IMR-90 (cell line): ENCODE measurements around the gene ARL9. TPM values are rescaled to one million over a fixed set of nuclear protein-coding genes. Genes with fewer than 3 reads are reported as not detected.

Experiments used
- ATAC-seq: fragments of 200-7000 bp; cut with Tn5 transposase; 2 replicates; pipeline ENCODE4 v1.9.1; 2020; ENCODE audit warnings: low read depth, mild to moderate bottlenecking, moderate library complexity
- BruUV-seq: library from RNA; stranded (reverse); fragments of 400-500 nt; replicated peaks from 2 replicates; lab custom pipeline; 2021; lab: Mats Ljungman, UMichigan
- CTCF ChIA-PET: fragments of 300-600 bp; formaldehyde crosslinking; extraction: SDS; loops from one replicate; lab custom pipeline; 2021; ENCODE audit warnings: antibody characterized with exemption; lab: Yijun Ruan, JAX
- POLR2A ChIA-PET: fragments of 300-600 bp; sonication (Branson Sonifier 250); formaldehyde crosslinking; loops from one replicate; lab custom pipeline; 2022; ENCODE audit warnings: antibody characterized with exemption; ENCODE audit not compliant: unreplicated experiment; lab: Charles Lee
- DNase-seq: peaks from one replicate; pipeline ENCODE4 v3.0.0; 2013
- H2AFZ ChIP-seq: replicated peaks from 2 replicates; pipeline ENCODE3; 2013; ENCODE audit warnings: low read length, mild to moderate bottlenecking; ENCODE audit not compliant: poor library complexity
- H2AK5ac ChIP-seq: 2 replicates; pipeline ENCODE4 v1.6.1; 2013; ENCODE audit warnings: low read depth, low read length, inconsistent platforms
- H2AK9ac ChIP-seq: replicated peaks from 2 replicates; pipeline ENCODE3; 2013; ENCODE audit warnings: mild to moderate bottlenecking, low read depth, low read length, moderate library complexity; ENCODE audit not compliant: poor library complexity
- H2BK120ac ChIP-seq: 2 replicates; pipeline ENCODE4 v1.6.1; 2013; ENCODE audit warnings: low read depth, low read length, inconsistent platforms
- H2BK15ac ChIP-seq: 3 replicates; pipeline ENCODE4 v1.6.1; 2013; ENCODE audit warnings: low read depth, low read length, inconsistent platforms
- H2BK20ac ChIP-seq: 2 replicates; pipeline ENCODE4 v1.6.1; 2013; ENCODE audit warnings: low read depth, mild to moderate bottlenecking, inconsistent platforms, low read length, moderate library complexity
- H2BK5ac ChIP-seq: 2 replicates; pipeline ENCODE4 v1.6.1; 2013; ENCODE audit warnings: mild to moderate bottlenecking, low read depth, low read length, inconsistent platforms; ENCODE audit not compliant: poor library complexity, severe bottlenecking
- H3K14ac ChIP-seq: replicated peaks from 2 replicates; pipeline ENCODE4 v1.6.1; 2013; ENCODE audit warnings: low read depth, low read length, inconsistent platforms
- H3K18ac ChIP-seq: 2 replicates; pipeline ENCODE4 v1.6.1; 2013; ENCODE audit warnings: low read depth, low read length, control low read depth
- H3K23ac ChIP-seq: 2 replicates; pipeline ENCODE4 v1.6.1; 2013; ENCODE audit warnings: low read depth, low read length, inconsistent platforms
- H3K27ac ChIP-seq: 2 replicates; pipeline ENCODE4 v1.5.1; 2013; ENCODE audit warnings: mild to moderate bottlenecking, control low read depth, low read length; ENCODE audit not compliant: insufficient read depth
- H3K27me3 ChIP-seq: 2 replicates; pipeline ENCODE4 v1.6.1; 2013; ENCODE audit warnings: low read length; ENCODE audit not compliant: control insufficient read depth, insufficient read depth
- H3K36me3 ChIP-seq: 2 replicates; pipeline ENCODE4 v1.6.1; 2013; ENCODE audit warnings: low read length, mixed read lengths; ENCODE audit not compliant: control insufficient read depth, insufficient read depth
- H3K4ac ChIP-seq: 2 replicates; pipeline ENCODE4 v1.6.1; 2013; ENCODE audit warnings: low read depth, low read length, inconsistent platforms
- H3K4me1 ChIP-seq: 2 replicates; pipeline ENCODE4 v1.6.1; 2013; ENCODE audit warnings: low read length, mixed read lengths; ENCODE audit not compliant: control insufficient read depth, insufficient read depth
- H3K4me2 ChIP-seq: 2 replicates; pipeline ENCODE4 v1.6.1; 2013; ENCODE audit warnings: low read depth, mild to moderate bottlenecking, control low read depth, low read length, moderate library complexity
- H3K4me3 ChIP-seq: 2 replicates; pipeline ENCODE4 v1.5.1; 2013; ENCODE audit warnings: low read depth, mild to moderate bottlenecking, control low read depth, low read length, moderate library complexity; ENCODE audit not compliant: insufficient read depth
- H3K56ac ChIP-seq: 2 replicates; pipeline ENCODE4 v1.6.1; 2013; ENCODE audit warnings: low read length, inconsistent platforms; ENCODE audit not compliant: insufficient read depth; ENCODE audit errors: extremely low read depth
- H3K79me1 ChIP-seq, 2 experiments: 2 replicates each; pipeline ENCODE4 v1.6.1; 2013; ENCODE audit warnings: low read length in 2 of 2, inconsistent platforms in 1 of 2, low read depth in 1 of 2
- H3K9ac ChIP-seq: 2 replicates; pipeline ENCODE4 v1.6.1; 2013; ENCODE audit warnings: low read depth, low read length, control low read depth
- H3K9me1 ChIP-seq: 2 replicates; pipeline ENCODE4 v1.6.1; 2013; ENCODE audit warnings: low read length, inconsistent platforms; ENCODE audit not compliant: insufficient read depth
- H3K9me3 ChIP-seq: 2 replicates; pipeline ENCODE4 v1.6.1; 2013; ENCODE audit warnings: low read length; ENCODE audit not compliant: control insufficient read depth, insufficient read depth
- H4K20me1 ChIP-seq: 2 replicates; pipeline ENCODE4 v1.6.1; 2013; ENCODE audit warnings: low read length, inconsistent platforms; ENCODE audit not compliant: insufficient read depth
- H4K5ac ChIP-seq: 2 replicates; pipeline ENCODE4 v1.6.1; 2013; ENCODE audit warnings: mild to moderate bottlenecking, low read depth, low read length, control low read depth
- H4K8ac ChIP-seq, 2 experiments: 2 replicates each; pipeline ENCODE4 v1.6.1; 2013; ENCODE audit warnings: low read depth in 2 of 2, low read length in 2 of 2, control low read depth in 1 of 2, inconsistent platforms in 1 of 2
- H4K91ac ChIP-seq: 2 replicates; pipeline ENCODE4 v1.6.1; 2013; ENCODE audit warnings: low read depth, low read length, inconsistent platforms; ENCODE audit not compliant: insufficient read depth
- CHD1 ChIP-seq: IDR thresholded peaks from 2 replicates; pipeline ENCODE4 v1.6.1; 2012; ENCODE audit warnings: low read depth, low read length, improper control_type of control experiment
- MAFK ChIP-seq: IDR thresholded peaks from 2 replicates; pipeline ENCODE4 v1.6.1; 2012; ENCODE audit warnings: low read depth, low read length, improper control_type of control experiment
- MAZ ChIP-seq: IDR thresholded peaks from 2 replicates; pipeline ENCODE4 v1.6.1; 2012; ENCODE audit warnings: low read depth, mild to moderate bottlenecking, low read length, improper control_type of control experiment, moderate library complexity, borderline replicate concordance
- WGBS, 2 experiments: methylation state at CpG; one replicate each; pipeline versions ENCODE4 v1.1.5 to v1.1.7; 2013; ENCODE audit warnings: missing lambda C conversion rate in 2 of 2; ENCODE audit not compliant: insufficient read length in 1 of 2; ENCODE audit errors: extremely low coverage in 2 of 2; 5-methylcytosine and 5-hydroxymethylcytosine counted together
- dilution Hi-C: fragments of 300-500 bp; cut with HindIII; formaldehyde crosslinking; loops from one replicate; pipeline ENCODE4 v1.14.3; 2018; ENCODE audit warnings: low sequenced_read_pairs; ENCODE audit not compliant: unreplicated experiment
- in situ Hi-C: fragments of 300-500 bp; cut with MboI; formaldehyde crosslinking; loops from 3 replicates; pipeline ENCODE4 v1.14.3; 2019; ENCODE audit warnings: low sequenced_read_pairs, inconsistent platforms, mixed read lengths
- intact Hi-C: fragments of 100-400 bp; cut with micrococcal nuclease; formaldehyde crosslinking; loops from 2 replicates; pipeline ENCODE4 v1.10.0; 2022
- polyA plus RNA-seq, 3 experiments: library from polyadenylated mRNA; depleted of rRNA; stranded (reverse); fragments of >200 nt; gene quantifications; 2 replicates each; pipeline ENCODE4 v1.2.3, GENCODE V29; 2012; ENCODE audit warnings: low replicate concordance in 1 of 3
- total RNA-seq: library from RNA; depleted of rRNA; stranded (reverse); fragments of >200 nt; gene quantifications from 2 replicates; pipeline ENCODE4 v1.2.3, GENCODE V29; 2012

Gene ARL9
- total and polyA plus RNA-seq, 2 of the 4 experiments (the other 2 are of a cell fraction): 0.18 to 0.51 TPM

- no peak overlapping the region for H2BK5ac ChIP-seq
- H3K27me3 ChIP-seq: peaks cover 2% of the 10 kb centered on the region; the same call in 1 of the 2 replicates
- H3K4me1 ChIP-seq: 0 out of 2 replicates have a peak, but pooled peaks cover 2% of the 10 kb centered on the region
- no peak overlapping the region for H3K56ac ChIP-seq
- H4K20me1 ChIP-seq: no peaks in the 10 kb centered on the region
- no peak overlapping the region for H3K4ac ChIP-seq
- no peak overlapping the region for H4K91ac ChIP-seq
- H3K9ac ChIP-seq: no peak overlapping the region
- H3K23ac ChIP-seq: no peak overlapping the region
- no peak overlapping the region for H3K14ac ChIP-seq
- H2BK120ac ChIP-seq: no peak overlapping the region
- BruUV-seq: no TSS peak
- no peaks in the 10 kb centered on the region for H3K36me3 ChIP-seq
- no peak for TF ChIP-seq CHD1
- no peak for TF ChIP-seq MAZ
- TF ChIP-seq MAFK: no peak
- intact Hi-C loops (no loop called here), dilution Hi-C loops (no loop called here), in situ Hi-C loops (no loop called here)
- DNase-seq: no peak
- H3K4me3 ChIP-seq: no peak overlapping the region
- no peak overlapping the region for H4K5ac ChIP-seq
- 100% methylated on average over 1 of the region's 2 CpGs; no CpG with 5 or more reads in 1 of the 2 experiments for WGBS, 2 experiments
- no peak overlapping the region for H3K4me2 ChIP-seq
- H3K9me1 ChIP-seq: no peaks in the 10 kb centered on the region; the same call in 1 of the 2 replicates
- no peak overlapping the region for H2AFZ ChIP-seq
- H3K27ac ChIP-seq: no peak overlapping the region
- H2BK15ac ChIP-seq: no peak overlapping the region
- H3K9me3 ChIP-seq: no peaks in the 10 kb centered on the region
- POLR2A ChIA-PET: no interaction called here
- no peak overlapping the region for H2BK20ac ChIP-seq
- no peak overlapping the region for H3K18ac ChIP-seq
- ATAC-seq: no peak
- no peak overlapping the region for H2AK5ac ChIP-seq
- H2AK9ac ChIP-seq: no peak overlapping the region
- no peak overlapping the region for H4K8ac ChIP-seq
- CTCF ChIA-PET: no interaction called here
- no peaks in the 10 kb centered on the region; a peak in 1 of 4 replicates for H3K79me1 ChIP-seq
Measured at GRCh38 chr4:56532239-56532638, 26.6 kb downstream of the ARL9 start.
